Breast epithelium (tissue), 3 donors: Measurements from ENCODE around the gene DIP2A.

Experiments used
- POLR2A ChIP-seq: fragments of 450-650 bp; IDR thresholded peaks from one replicate; pipeline ENCODE4 v1.6.1; 2016; ENCODE audit warnings: antibody characterized with exemption, mild to moderate bottlenecking, moderate library complexity
- TF ChIP-seq, protein P1 (sequence below), 3 donors: fragments of 450-650 bp; IDR thresholded peaks; one replicate each; pipeline ENCODE4 v1.5.1; 2016 to 2017; ENCODE audit warnings: antibody characterized with exemption in 3 of 3, mild to moderate bottlenecking in 3 of 3, moderate library complexity in 3 of 3

DNA sequence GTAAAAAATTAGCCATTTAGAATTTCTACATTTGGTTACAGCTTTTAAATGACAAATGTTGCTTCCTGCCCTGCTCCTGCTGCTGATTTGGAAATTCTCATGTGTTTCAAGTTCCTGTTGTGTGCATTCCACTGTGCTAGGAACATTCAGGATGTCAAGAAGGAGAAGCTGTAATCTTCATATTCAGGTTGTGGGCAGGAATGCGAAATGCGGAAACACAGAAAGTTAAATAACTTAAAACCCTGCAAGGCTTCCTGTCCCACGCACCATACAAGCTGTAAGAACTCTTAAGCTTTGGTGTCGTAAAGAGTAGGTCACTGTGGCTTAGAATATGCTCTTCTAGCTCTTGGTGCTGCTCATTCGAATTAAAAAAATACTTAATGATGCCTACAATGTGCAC lies 93.6 kb downstream of the DIP2A start:
- TF ChIP-seq, protein P1, sequence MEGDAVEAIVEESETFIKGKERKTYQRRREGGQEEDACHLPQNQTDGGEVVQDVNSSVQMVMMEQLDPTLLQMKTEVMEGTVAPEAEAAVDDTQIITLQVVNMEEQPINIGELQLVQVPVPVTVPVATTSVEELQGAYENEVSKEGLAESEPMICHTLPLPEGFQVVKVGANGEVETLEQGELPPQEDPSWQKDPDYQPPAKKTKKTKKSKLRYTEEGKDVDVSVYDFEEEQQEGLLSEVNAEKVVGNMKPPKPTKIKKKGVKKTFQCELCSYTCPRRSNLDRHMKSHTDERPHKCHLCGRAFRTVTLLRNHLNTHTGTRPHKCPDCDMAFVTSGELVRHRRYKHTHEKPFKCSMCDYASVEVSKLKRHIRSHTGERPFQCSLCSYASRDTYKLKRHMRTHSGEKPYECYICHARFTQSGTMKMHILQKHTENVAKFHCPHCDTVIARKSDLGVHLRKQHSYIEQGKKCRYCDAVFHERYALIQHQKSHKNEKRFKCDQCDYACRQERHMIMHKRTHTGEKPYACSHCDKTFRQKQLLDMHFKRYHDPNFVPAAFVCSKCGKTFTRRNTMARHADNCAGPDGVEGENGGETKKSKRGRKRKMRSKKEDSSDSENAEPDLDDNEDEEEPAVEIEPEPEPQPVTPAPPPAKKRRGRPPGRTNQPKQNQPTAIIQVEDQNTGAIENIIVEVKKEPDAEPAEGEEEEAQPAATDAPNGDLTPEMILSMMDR (IDR thresholded peaks at IDR 0.05), result no peak
- no peak for TF ChIP-seq POLR2A
